Stomach smooth muscle (tissue), 2 donors: ENCODE data around the gene LCN2.

ENCODE experiments used
- H3K27ac ChIP-seq: one replicate; pipeline ENCODE4 v1.7.0; 2013; ENCODE audit warnings: mild to moderate bottlenecking, low read length, inconsistent platforms
- H3K27me3 ChIP-seq, 2 donors: one replicate each; pipeline ENCODE4 v1.7.0; 2013; ENCODE audit warnings: low read length in 2 of 2; ENCODE audit not compliant: insufficient read depth in 2 of 2, control insufficient read depth in 1 of 2
- H3K36me3 ChIP-seq, 2 donors: one replicate each; pipeline ENCODE4 v1.7.0; 2013; ENCODE audit warnings: low read length in 2 of 2; ENCODE audit not compliant: control insufficient read depth in 2 of 2, insufficient read depth in 2 of 2
- H3K4me1 ChIP-seq: one replicate; pipeline ENCODE4 v1.7.0; 2013; ENCODE audit warnings: low read length; ENCODE audit not compliant: control insufficient read depth, insufficient read depth
- H3K4me3 ChIP-seq, 2 donors: one replicate each; pipeline ENCODE4 v1.7.0; 2013; ENCODE audit warnings: low read length in 2 of 2
- H3K9ac ChIP-seq, 2 donors: one replicate each; pipeline ENCODE4 v1.7.0; 2013; ENCODE audit warnings: low read length in 2 of 2, mild to moderate bottlenecking in 1 of 2
- H3K9me3 ChIP-seq, 2 donors: one replicate each; pipeline ENCODE4 v1.7.0; 2013; ENCODE audit warnings: low read length in 2 of 2; ENCODE audit not compliant: control insufficient read depth in 2 of 2
- donor health status: healthy.
- donor health status: Pancreatic carcinoma.

The LCN2 gene

GRCh38 chr9:128121924-128122808 is 27.1 kb upstream of the LCN2 start:
- no peaks in the 10 kb centered on the region for H3K27me3 ChIP-seq
- H3K4me3 ChIP-seq = no peak overlapping the region
- peaks cover 31% of the 10 kb centered on the region for H3K4me1 ChIP-seq
- no peaks in the 10 kb centered on the region for H3K9me3 ChIP-seq
- H3K9ac ChIP-seq = no peak overlapping the region
- no peak overlapping the region for H3K27ac ChIP-seq
- peaks cover 6 to 7% of the 10 kb centered on the region in 2 donors for H3K36me3 ChIP-seq

- H3K4me3 ChIP-seq = no peak overlapping the region
- H3K9ac ChIP-seq = no peak overlapping the region
- no peaks in the 10 kb centered on the region for H3K9me3 ChIP-seq
- no peak overlapping the region for H3K27ac ChIP-seq
- peaks cover 31% of the 10 kb centered on the region for H3K4me1 ChIP-seq
- no peaks in the 10 kb centered on the region for H3K27me3 ChIP-seq
- peaks cover 6 to 7% of the 10 kb centered on the region in 2 donors for H3K36me3 ChIP-seq
These were observed 26.5 kb upstream of the LCN2 start for GRCh38 chr9:128122809-128123175.

GRCh38 chr9:128123451-128124080 is 25.7 kb upstream of the LCN2 start:
- no peaks in the 10 kb centered on the region for H3K27me3 ChIP-seq
- no peak overlapping the region for H3K27ac ChIP-seq
- H3K36me3 ChIP-seq = peaks cover 6 to 7% of the 10 kb centered on the region in 2 donors
- no peak overlapping the region for H3K9ac ChIP-seq
- no peak overlapping the region for H3K4me3 ChIP-seq
- no peaks in the 10 kb centered on the region for H3K9me3 ChIP-seq
- H3K4me1 ChIP-seq = peaks cover 26% of the 10 kb centered on the region

- Histone ChIP-seq H3K4me3 (no peak overlapping the region), H3K27me3 (no peaks in the 10 kb centered on the region), H3K9me3 (no peaks in the 10 kb centered on the region), H3K9ac (no peak overlapping the region), H3K4me1 (peaks cover 34% of the 10 kb centered on the region), H3K27ac (no peak overlapping the region), H3K36me3 (peaks cover 6 to 7% of the 10 kb centered on the region in 2 donors)
These were observed 24.8 kb upstream of the LCN2 start for GRCh38 chr9:128124451-128124850.

GRCh38 chr9:128124873-128125579 is 24.2 kb upstream of the LCN2 start:
- H3K4me1 ChIP-seq = peaks cover 34% of the 10 kb centered on the region
- peaks cover 6 to 7% of the 10 kb centered on the region in 2 donors for H3K36me3 ChIP-seq
- H3K9ac ChIP-seq = no peak overlapping the region

GRCh38 chr9:128125580-128126354 is 23.5 kb upstream of the LCN2 start:
- Histone ChIP-seq H3K4me3 (peak overlapping the region in 1 of 2 donors; percentile 44), H3K27ac (no peak overlapping the region), H3K9me3 (no peaks in the 10 kb centered on the region), H3K4me1 (peaks cover 34% of the 10 kb centered on the region), H3K9ac (peak overlapping the region in 1 of 2 donors; percentile 29), H3K36me3 (peaks cover 6 to 7% of the 10 kb centered on the region in 2 donors), H3K27me3 (no peaks in the 10 kb centered on the region)

More at GRCh38 chr9:128124873-128125579, 24.2 kb upstream of the LCN2 start:
- Histone ChIP-seq H3K9me3 (no peaks in the 10 kb centered on the region), H3K27ac (no peak overlapping the region), H3K27me3 (no peaks in the 10 kb centered on the region), H3K4me3 (peak overlapping the region in 1 of 2 donors; percentile 44)

- Histone ChIP-seq H3K9me3 (no peaks in the 10 kb centered on the region), H3K36me3 (peaks cover 3 to 7% of the 10 kb centered on the region in 2 donors), H3K4me3 (peak within 1 kb of the TSS; percentile 81 to 94), H3K9ac (peak within 1 kb of the TSS; percentile 75 to 86), H3K27ac (peak within 1 kb of the TSS; percentile 93), H3K4me1 (peaks cover 34% of the 10 kb centered on the region), H3K27me3 (no peaks in the 10 kb centered on the region)
These were observed 21.7 kb upstream of the LCN2 start, which contains the start of gene PTGES2 for GRCh38 chr9:128127568-128127989. Gene PTGES2 (minus strand): TSS chr9:128127729. CDS start chr9:128127717, 12 bp downstream.

- Histone ChIP-seq H3K9me3 (no peaks in the 10 kb centered on the region), H3K4me3 (peak overlapping the region; percentile 81 to 94), H3K36me3 (peaks cover 0 to 3% of the 10 kb centered on the region in 2 donors), H3K27ac (peak overlapping the region; percentile 93), H3K27me3 (no peaks in the 10 kb centered on the region), H3K9ac (peak overlapping the region; percentile 75 to 82), H3K4me1 (peaks cover 34% of the 10 kb centered on the region)
These were observed 21.0 kb upstream of the LCN2 start for GRCh38 chr9:128127990-128128835.

- peak overlapping the region; percentile 75 for H3K9ac ChIP-seq
- H3K36me3 ChIP-seq = peaks cover 0 to 3% of the 10 kb centered on the region in 2 donors
- peak overlapping the region; percentile 93 for H3K27ac ChIP-seq
- H3K27me3 ChIP-seq = no peaks in the 10 kb centered on the region
- no peaks in the 10 kb centered on the region for H3K9me3 ChIP-seq
- peak overlapping the region; percentile 81 to 94 for H3K4me3 ChIP-seq
- H3K4me1 ChIP-seq = peaks cover 34% of the 10 kb centered on the region
These were observed 20.2 kb upstream of the LCN2 start for GRCh38 chr9:128128836-128129590.
